SK-N-SH (cell line): ENCODE data around the gene BSX. TPM values are rescaled to one million over a fixed set of nuclear protein-coding genes. Genes with fewer than 3 reads are reported as not detected.

ENCODE experiments used
- CTCF ChIA-PET: fragments of 300-600, 350-600 bp; formaldehyde crosslinking; extraction: SDS; loops from one replicate; lab custom pipeline; 2021; lab: Yijun Ruan, JAX
- POLR2A ChIA-PET: fragments of 350-600 bp; sonication (Branson Sonifier 250); formaldehyde crosslinking; extraction: SDS; loops from one replicate; lab custom pipeline; 2020; ENCODE audit warnings: antibody characterized with exemption, inconsistent platforms; lab: Yijun Ruan, JAX
- DNase-seq: peaks from one replicate; pipeline ENCODE4 v3.0.0; 2012
- H2AFZ ChIP-seq: fragments of 200-600 bp; sonication (generic); 2 replicates; pipeline ENCODE4 v1.8.1; 2016; ENCODE audit warnings: antibody characterized with exemption, mild to moderate bottlenecking, low read depth
- H3F3A ChIP-seq: fragments of 200-600 bp; sonication (generic); replicated peaks from 2 replicates; pipeline ENCODE3; 2016; ENCODE audit warnings: antibody characterized with exemption, mild to moderate bottlenecking; ENCODE audit not compliant: insufficient read depth
- H3K27ac ChIP-seq, 2 experiments: fragments of 200-500 bp in 1 of 2; fragments of 200-600 bp in 1 of 2; sonication (Bioruptor generic) in 1 of 2; sonication (generic), shearing (Covaris generic) in 1 of 2; 2 replicates each; pipeline versions ENCODE4 v1.5.1 to v1.6.1; 2014 to 2016; ENCODE audit warnings: low read depth in 2 of 2, inconsistent platforms in 1 of 2, low read length in 1 of 2, mild to moderate bottlenecking in 1 of 2, mixed read lengths in 1 of 2
- H3K27me3 ChIP-seq: fragments of 200-600 bp; sonication (generic), shearing (Covaris generic); 2 replicates; pipeline ENCODE4 v1.6.1; 2016; ENCODE audit warnings: mixed run types; ENCODE audit not compliant: insufficient read depth
- H3K36me3 ChIP-seq, 2 experiments: fragments of 200-500 bp in 1 of 2; fragments of 200-600 bp in 1 of 2; sonication (Bioruptor generic) in 1 of 2; sonication (generic) in 1 of 2; replicated peaks in 1 of 2; 2 replicates each; pipeline versions ENCODE3 to v1.5.1; 2014 to 2016; ENCODE audit warnings: low read length in 1 of 2, mild to moderate bottlenecking in 1 of 2; ENCODE audit not compliant: insufficient read depth in 2 of 2, control insufficient read depth in 1 of 2
- H3K4me1 ChIP-seq, 2 experiments: fragments of 200-500 bp in 1 of 2; fragments of 200-600 bp in 1 of 2; sonication (Bioruptor generic) in 1 of 2; sonication (generic), shearing (Covaris generic) in 1 of 2; 2 replicates each; pipeline versions ENCODE4 v1.5.1 to v1.6.1; 2014 to 2016; ENCODE audit warnings: low read depth in 1 of 2, low read length in 1 of 2, mixed run types in 1 of 2; ENCODE audit not compliant: insufficient read depth in 2 of 2, control insufficient read depth in 1 of 2
- H3K4me2 ChIP-seq: fragments of 200-600 bp; sonication (generic), shearing (Covaris generic); 2 replicates; pipeline ENCODE4 v1.6.1; 2017; ENCODE audit warnings: mixed run types
- H3K4me3 ChIP-seq, 2 experiments: fragments of 200-500 bp in 1 of 2; fragments of 200-600 bp in 1 of 2; sonication (Bioruptor generic) in 1 of 2; sonication (generic), shearing (Covaris generic) in 1 of 2; 2 replicates each; pipeline versions ENCODE4 v1.5.1 to v1.8.1; 2014 to 2016; ENCODE audit warnings: low read depth in 2 of 2, inconsistent platforms in 1 of 2, low read length in 1 of 2, mild to moderate bottlenecking in 1 of 2, mixed read lengths in 1 of 2, moderate library complexity in 1 of 2
- H3K79me2 ChIP-seq: fragments of 200-600 bp; sonication (generic); 2 replicates; pipeline ENCODE4 v1.8.1; 2017; ENCODE audit warnings: mild to moderate bottlenecking; ENCODE audit not compliant: insufficient read depth
- H3K9ac ChIP-seq: fragments of 200-600 bp; sonication (generic); 2 replicates; pipeline ENCODE4 v1.6.1; 2017; ENCODE audit warnings: mixed run types
- H3K9me2 ChIP-seq: fragments of 200-600 bp; sonication (generic); 2 replicates; pipeline ENCODE4 v1.6.1; 2017; ENCODE audit warnings: mixed run types
- H3K9me3 ChIP-seq: fragments of 200-600 bp; sonication (generic); 2 replicates; pipeline ENCODE4 v1.6.1; 2017; ENCODE audit warnings: mixed run types, mild to moderate bottlenecking, moderate library complexity
- H4K20me1 ChIP-seq: fragments of 200-600 bp; sonication (generic); 2 replicates; pipeline ENCODE4 v1.6.1; 2017; ENCODE audit warnings: mild to moderate bottlenecking, mixed run types; ENCODE audit not compliant: insufficient read depth
- CHD2 ChIP-seq: fragments of 150-350 bp; IDR thresholded peaks from 2 replicates; pipeline ENCODE4 v1.6.1; 2018; ENCODE audit warnings: low read length; ENCODE audit not compliant: partially characterized antibody
- CTCF ChIP-seq: fragments of 200-600 bp; sonication (generic); IDR thresholded peaks from 2 replicates; pipeline ENCODE4 v1.6.1; 2017; ENCODE audit warnings: antibody characterized with exemption, mild to moderate bottlenecking, moderate library complexity
- EP300 ChIP-seq, 2 experiments: IDR thresholded peaks; 2 replicates each; pipeline versions ENCODE4 v1.4.0 to v1.6.1; 2012; ENCODE audit warnings: borderline replicate concordance in 1 of 2, low read depth in 1 of 2, low read length in 1 of 2
- IRF3 ChIP-seq: fragments of 150-350 bp; IDR thresholded peaks from 2 replicates; pipeline ENCODE4 v1.6.1; 2016; ENCODE audit warnings: mild to moderate bottlenecking, low read depth, low read length
- MEF2A ChIP-seq: IDR thresholded peaks from 2 replicates; pipeline ENCODE4 v1.4.0; 2012; ENCODE audit warnings: low read depth, borderline replicate concordance
- MXI1 ChIP-seq: IDR thresholded peaks from 2 replicates; pipeline ENCODE4 v1.6.1; 2012; ENCODE audit warnings: mild to moderate bottlenecking, low read depth, low read length, improper control_type of control experiment
- RCOR1 ChIP-seq: fragments of 150-350 bp; IDR thresholded peaks from 2 replicates; pipeline ENCODE4 v1.6.1; 2017; ENCODE audit warnings: antibody characterized with exemption, low read length
- RXRA ChIP-seq: IDR thresholded peaks from 2 replicates; pipeline ENCODE4 v1.4.0; 2012; ENCODE audit warnings: low read depth, mild to moderate bottlenecking, borderline replicate concordance
- USF2 ChIP-seq: fragments of 150-350 bp; IDR thresholded peaks from 2 replicates; pipeline ENCODE4 v1.6.1; 2017; ENCODE audit warnings: antibody characterized with exemption, low read length, low read depth, borderline replicate concordance
- YY1 ChIP-seq: IDR thresholded peaks from 2 replicates; pipeline ENCODE4 v1.4.0; 2012; ENCODE audit warnings: low read depth, mild to moderate bottlenecking
- ZBTB33 ChIP-seq: IDR thresholded peaks from 2 replicates; pipeline ENCODE4 v1.4.0; 2012; ENCODE audit warnings: low read depth, borderline replicate concordance
- WGBS: methylation state at CpG from one replicate; pipeline ENCODE4 v1.1.6; 2017; ENCODE audit warnings: low lambda C conversion rate; 5-methylcytosine and 5-hydroxymethylcytosine counted together
- polyA plus RNA-seq, 3 experiments: library from polyadenylated mRNA; depleted of rRNA; stranded (reverse); fragments of >200 nt; gene quantifications; 2 replicates each; pipeline ENCODE4 v1.2.3, GENCODE V29; 2012

BSX gene
- polyA plus RNA-seq, 1 of the 3 experiments (the other 2 are of a cell fraction): 0.16 TPM

GRCh38 chr11:122937983-122938382 is 43.7 kb downstream of the BSX start:
- H2AFZ ChIP-seq: no peak overlapping the region
- no peaks in the 10 kb centered on the region for H3F3A ChIP-seq
- no peaks in the 10 kb centered on the region; a peak in 1 of 4 replicates for H3K4me1 ChIP-seq
- H3K4me2 ChIP-seq: no peak overlapping the region
- H3K36me3 ChIP-seq: peaks cover 0 to 11% of the 10 kb centered on the region in 2 experiments
- CTCF ChIA-PET: interaction anchor here (1.1 kb wide), 1 partner anchor 12 kb away, joined by 3 read pairs; no protein-coding TSS in a partner anchor
- H3K9me3 ChIP-seq: no peaks in the 10 kb centered on the region
- DNase-seq: no peak
- no peaks in the 10 kb centered on the region for H3K27me3 ChIP-seq
- no peaks in the 10 kb centered on the region for H4K20me1 ChIP-seq
- no peak overlapping the region for H3K9ac ChIP-seq
- H3K79me2 ChIP-seq: no peaks in the 10 kb centered on the region
- TF ChIP-seq CTCF (no peak), MXI1 (no peak), USF2 (no peak), ZBTB33 (no peak), RCOR1 (no peak), IRF3 (no peak), MEF2A (no peak), YY1 (no peak), EP300 (IDR thresholded peaks at IDR 0.05; ENCODE audit: borderline replicate concordance in 1 of 2, low read depth in 1 of 2, low read length in 1 of 2) (no peak), RXRA (no peak), CHD2 (no peak)
- TF ChIP-seq, all 33 proteins: peak for 0
- POLR2A ChIA-PET: no interaction called here
- Histone ChIP-seq H3K27ac (no peak overlapping the region), H3K4me3 (no peak overlapping the region), H3K9me2 (no peaks in the 10 kb centered on the region; the same call in 1 of the 2 replicates)
- 93% methylated on average over 3 of the region's 3 CpGs for WGBS
